Activated CD8-positive, alpha-beta memory T cell treated with anti-CD3 and anti-CD28 coated beads for 1 hour (primary cell): ENCODE measurements around the gene MUC5AC.

Experiments used
- DNase-seq, 2 donors: peaks; one replicate each; pipeline ENCODE4 v3.0.0-alpha.2; 2020; ENCODE audit warnings: low read depth in 1 of 2; ENCODE audit errors: extremely low read depth in 1 of 2

The MUC5AC gene

GRCh38 chr11:1195682-1196515 is 38.1 kb downstream of the MUC5AC start:
- no peak for DNase-seq

- DNase-seq = no peak
Observed at GRCh38 chr11:1196516-1197391, 39.0 kb downstream of the MUC5AC start.

- no peak for DNase-seq
Observed at GRCh38 chr11:1197431-1197885, 39.7 kb downstream of the MUC5AC start.

- DNase-seq = no peak
Observed at GRCh38 chr11:1197886-1198560, 40.3 kb downstream of the MUC5AC start.

GRCh38 chr11:1198561-1199240 is 40.9 kb downstream of the MUC5AC start:
- no peak for DNase-seq

GRCh38 chr11:1199241-1199750 is 41.5 kb downstream of the MUC5AC start:
- no peak for DNase-seq

- no peak for DNase-seq
Observed at GRCh38 chr11:1199751-1200610, 42.2 kb downstream of the MUC5AC start.

GRCh38 chr11:1200611-1201191 is 42.9 kb downstream of the MUC5AC start:
- DNase-seq = no peak

- DNase-seq = no peak
Observed at GRCh38 chr11:1201395-1202153, 43.8 kb downstream of the MUC5AC start.

GRCh38 chr11:1202154-1202775 is 44.5 kb downstream of the MUC5AC start:
- no peak for DNase-seq

GRCh38 chr11:1202776-1203504 is 45.2 kb downstream of the MUC5AC start:
- DNase-seq = peak in 1 of 2 donors; percentile 47

GRCh38 chr11:1203505-1204271 is 45.9 kb downstream of the MUC5AC start:
- no peak for DNase-seq

GRCh38 chr11:1204381-1205101 is 46.8 kb downstream of the MUC5AC start:
- DNase-seq = no peak

GRCh38 chr11:1205121-1205986 is 47.6 kb downstream of the MUC5AC start:
- DNase-seq = no peak

GRCh38 chr11:1205987-1206331 is 48.2 kb downstream of the MUC5AC start:
- no peak for DNase-seq
